ENCODE results near the gene ZNF287.

- TF ChIP-seq ETV6 (conservative IDR thresholded peaks at IDR 0.05 in 1 of 2, IDR thresholded peaks at IDR 0.05 in 1 of 2; ENCODE audit: borderline replicate concordance in 1 of 2, low read depth in 1 of 2) (no peak), CTCF (IDR thresholded peaks at IDR 0.05 in 2 of 3, conservative IDR thresholded peaks at IDR 0.05 in 1 of 3; ENCODE audit: control insufficient read depth in 2 of 3, extremely low read depth in 1 of 3, insufficient read depth in 1 of 3, low read depth in 3 of 3, low read length in 3 of 3) (no peak), EZH2 (IDR thresholded peaks at IDR 0.05; ENCODE audit: borderline replicate concordance, control insufficient read depth, low read depth, low read length) (no peak), MAX (IDR thresholded peaks at IDR 0.05; ENCODE audit: low read depth, low read length) (no peak)
Observed at GRCh38 chr17:16599537-16599936, 30.5 kb upstream of the ZNF287 start.

Data from GM12878 (cell line).